ENCODE data around the gene EXOC6.

EXOC6 gene

DNA sequence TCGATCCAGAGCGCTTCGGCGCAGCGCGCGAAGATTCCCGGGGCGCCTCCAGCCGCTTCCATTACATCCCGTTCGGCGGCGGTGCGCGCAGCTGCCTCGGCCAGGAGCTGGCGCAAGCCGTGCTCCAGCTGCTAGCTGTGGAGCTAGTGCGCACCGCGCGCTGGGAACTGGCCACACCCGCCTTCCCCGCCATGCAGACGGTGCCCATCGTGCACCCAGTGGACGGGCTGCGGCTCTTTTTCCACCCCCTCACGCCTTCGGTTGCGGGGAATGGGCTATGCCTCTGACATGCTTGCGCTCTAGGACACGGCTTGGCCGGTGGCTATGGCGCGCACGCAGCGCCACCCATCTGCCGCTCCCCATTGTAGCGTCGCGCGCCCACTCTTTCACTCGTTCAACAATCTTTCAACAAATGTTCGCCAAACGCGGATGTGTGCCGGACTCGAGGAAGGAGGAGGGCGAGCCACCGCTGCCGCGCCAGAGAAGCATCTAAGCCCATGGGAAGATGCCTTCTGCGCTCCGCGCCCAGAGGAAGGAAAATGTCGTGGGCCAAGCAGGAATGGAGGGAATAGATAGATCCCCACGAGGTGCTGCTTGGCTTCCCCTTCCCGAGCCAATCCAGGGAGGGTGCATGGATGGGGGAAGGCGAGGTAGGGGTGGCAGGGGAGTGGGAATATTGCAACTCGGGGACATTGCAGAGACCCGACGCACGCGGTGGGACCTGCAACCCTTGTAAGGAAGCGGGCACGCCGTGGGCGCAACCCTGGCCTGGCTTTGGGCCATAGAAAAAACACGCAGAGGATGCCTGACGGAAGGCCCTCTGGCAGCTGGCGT is 220.3 kb downstream of the EXOC6 start:
- TF ChIP-seq, protein P1, sequence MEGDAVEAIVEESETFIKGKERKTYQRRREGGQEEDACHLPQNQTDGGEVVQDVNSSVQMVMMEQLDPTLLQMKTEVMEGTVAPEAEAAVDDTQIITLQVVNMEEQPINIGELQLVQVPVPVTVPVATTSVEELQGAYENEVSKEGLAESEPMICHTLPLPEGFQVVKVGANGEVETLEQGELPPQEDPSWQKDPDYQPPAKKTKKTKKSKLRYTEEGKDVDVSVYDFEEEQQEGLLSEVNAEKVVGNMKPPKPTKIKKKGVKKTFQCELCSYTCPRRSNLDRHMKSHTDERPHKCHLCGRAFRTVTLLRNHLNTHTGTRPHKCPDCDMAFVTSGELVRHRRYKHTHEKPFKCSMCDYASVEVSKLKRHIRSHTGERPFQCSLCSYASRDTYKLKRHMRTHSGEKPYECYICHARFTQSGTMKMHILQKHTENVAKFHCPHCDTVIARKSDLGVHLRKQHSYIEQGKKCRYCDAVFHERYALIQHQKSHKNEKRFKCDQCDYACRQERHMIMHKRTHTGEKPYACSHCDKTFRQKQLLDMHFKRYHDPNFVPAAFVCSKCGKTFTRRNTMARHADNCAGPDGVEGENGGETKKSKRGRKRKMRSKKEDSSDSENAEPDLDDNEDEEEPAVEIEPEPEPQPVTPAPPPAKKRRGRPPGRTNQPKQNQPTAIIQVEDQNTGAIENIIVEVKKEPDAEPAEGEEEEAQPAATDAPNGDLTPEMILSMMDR (IDR thresholded peaks at IDR 0.05; ENCODE audit: insufficient read depth, low read length, poor library complexity, severe bottlenecking) = peak; percentile 13
- Histone ChIP-seq H3K4me3 (replicated peaks; ENCODE audit: low read depth, low read length) (no peak overlapping the region), H3K27me3 (replicated peaks; ENCODE audit: control insufficient read depth, insufficient read depth, low read length) (peaks cover 13% of the 10 kb centered on the region), H3K36me3 (ENCODE audit: control insufficient read depth, insufficient read depth, low read length) (no peaks in the 10 kb centered on the region)
- DNase-seq (ENCODE audit: extremely low read depth, insufficient read length) = no peak

DNA sequence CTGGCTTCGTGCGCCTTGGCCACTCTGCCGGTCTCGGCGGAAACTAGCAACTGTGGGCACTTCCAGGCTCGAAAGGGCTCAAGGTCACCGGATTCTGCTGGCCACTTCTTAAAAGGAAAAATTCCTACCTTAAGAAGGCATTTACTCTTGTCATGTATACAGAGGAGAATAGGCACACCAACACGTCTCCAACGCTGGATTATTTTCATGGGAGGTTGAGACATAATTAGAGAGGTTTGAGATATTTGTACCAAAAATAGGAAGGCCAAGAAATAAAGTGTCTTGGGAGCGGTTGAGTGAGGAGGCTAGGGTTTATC is 220.9 kb downstream of the EXOC6 start:
- H3K4me3 ChIP-seq (replicated peaks; ENCODE audit: low read depth, low read length) = no peak overlapping the region
- H3K36me3 ChIP-seq (ENCODE audit: control insufficient read depth, insufficient read depth, low read length) = no peaks in the 10 kb centered on the region
- peaks cover 13% of the 10 kb centered on the region for H3K27me3 ChIP-seq (replicated peaks; ENCODE audit: control insufficient read depth, insufficient read depth, low read length)
- TF ChIP-seq, protein P1 (IDR thresholded peaks at IDR 0.05; ENCODE audit: insufficient read depth, low read length, poor library complexity, severe bottlenecking) = no peak
- DNase-seq (ENCODE audit: extremely low read depth, insufficient read length) = no peak

DNA sequence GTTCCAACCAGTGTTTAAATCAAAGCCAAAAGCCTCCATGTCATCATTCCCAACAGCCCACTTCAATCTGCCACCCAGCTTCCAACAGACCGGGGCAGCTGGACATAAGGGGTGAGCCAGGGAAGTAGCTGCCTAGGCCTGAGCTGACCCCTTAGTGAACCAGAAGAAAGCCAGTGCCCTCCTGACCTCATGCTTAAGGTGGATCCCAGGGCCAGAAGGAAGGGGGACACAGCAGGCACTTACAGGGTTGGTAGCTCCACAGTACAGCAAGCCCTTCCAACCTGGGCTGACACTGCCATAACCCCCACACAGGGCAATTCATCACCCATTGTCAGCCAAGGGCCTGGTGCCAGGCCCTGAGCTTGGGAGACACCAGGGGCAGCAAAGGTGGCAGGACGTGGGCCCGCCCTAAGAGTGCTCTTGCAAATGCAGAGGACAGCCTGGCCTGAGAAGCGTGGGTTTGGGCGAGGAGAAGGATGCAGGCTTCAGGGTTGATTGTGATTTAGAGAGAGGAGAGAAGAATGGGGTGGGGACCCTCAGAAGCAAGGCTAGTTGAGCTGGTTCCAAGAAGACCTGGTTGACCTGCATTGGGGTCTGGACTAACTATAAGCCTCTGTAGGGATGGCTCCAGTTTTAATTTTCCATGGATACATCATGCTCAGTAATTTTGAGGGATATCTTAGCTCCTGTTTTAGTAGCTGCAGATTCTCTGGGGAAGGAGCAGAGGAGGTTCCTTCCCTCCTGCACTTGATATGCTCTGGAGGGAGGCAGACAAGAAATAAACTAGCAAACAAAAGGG is 222.3 kb downstream of the EXOC6 start:
- Histone ChIP-seq H3K27me3 (replicated peaks; ENCODE audit: control insufficient read depth, insufficient read depth, low read length) (peaks cover 15% of the 10 kb centered on the region), H3K36me3 (ENCODE audit: control insufficient read depth, insufficient read depth, low read length) (no peaks in the 10 kb centered on the region), H3K4me3 (replicated peaks; ENCODE audit: low read depth, low read length) (no peak overlapping the region)
- TF ChIP-seq, protein P1 (IDR thresholded peaks at IDR 0.05; ENCODE audit: insufficient read depth, low read length, poor library complexity, severe bottlenecking) = no peak
- DNase-seq (ENCODE audit: extremely low read depth, insufficient read length) = no peak

DNA sequence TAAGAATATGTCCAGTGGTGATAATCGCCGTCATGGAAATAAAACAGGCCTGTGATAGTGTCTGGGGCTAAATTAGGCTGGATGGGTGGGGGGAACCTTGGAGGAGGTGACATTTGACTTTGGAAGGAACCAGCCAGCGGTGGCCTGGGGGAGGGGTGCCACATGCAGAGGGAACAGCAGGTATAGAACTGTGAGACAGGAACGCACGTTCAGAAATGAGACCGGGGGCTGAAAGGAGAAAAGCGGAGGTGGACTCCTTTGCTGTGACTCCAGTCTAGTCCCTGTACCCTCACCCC is 222.8 kb downstream of the EXOC6 start:
- H3K27me3 ChIP-seq (replicated peaks; ENCODE audit: control insufficient read depth, insufficient read depth, low read length) = peaks cover 15% of the 10 kb centered on the region
- DNase-seq (ENCODE audit: extremely low read depth, insufficient read length) = no peak
- no peaks in the 10 kb centered on the region for H3K36me3 ChIP-seq (ENCODE audit: control insufficient read depth, insufficient read depth, low read length)
- TF ChIP-seq, protein P1 (IDR thresholded peaks at IDR 0.05; ENCODE audit: insufficient read depth, low read length, poor library complexity, severe bottlenecking) = no peak
- no peak overlapping the region for H3K4me3 ChIP-seq (replicated peaks; ENCODE audit: low read depth, low read length)

DNA sequence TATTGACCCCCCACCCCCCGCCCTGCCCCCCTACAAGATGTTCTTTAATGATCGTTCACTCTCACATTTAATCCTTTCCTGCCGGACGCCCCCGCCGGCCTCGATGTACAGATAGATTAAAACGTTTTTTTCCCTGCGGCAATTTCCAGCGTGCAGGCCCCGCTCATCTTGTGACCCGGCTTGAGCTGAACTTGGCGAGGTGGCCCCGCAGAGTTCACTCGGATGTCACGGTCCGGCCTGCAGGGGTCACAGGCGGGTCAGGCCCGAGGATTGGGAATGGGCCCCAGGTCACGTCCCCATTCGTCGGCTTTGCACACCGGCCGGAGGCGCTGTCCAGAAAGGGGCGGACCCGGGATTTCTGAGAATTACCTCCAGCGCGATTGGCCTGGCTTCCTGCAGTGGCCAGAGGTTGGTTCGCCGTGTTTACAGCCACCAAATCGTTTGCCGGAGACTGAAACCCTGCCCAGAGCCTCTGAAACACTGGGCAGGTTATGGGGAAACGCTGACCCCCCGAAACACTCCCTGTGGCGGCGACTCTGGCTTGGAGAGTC is 223.4 kb downstream of the EXOC6 start:
- DNase-seq (ENCODE audit: extremely low read depth, insufficient read length) = no peak
- TF ChIP-seq, protein P1 (IDR thresholded peaks at IDR 0.05; ENCODE audit: insufficient read depth, low read length, poor library complexity, severe bottlenecking) = no peak
- H3K27me3 ChIP-seq (replicated peaks; ENCODE audit: control insufficient read depth, insufficient read depth, low read length) = peaks cover 14% of the 10 kb centered on the region
- 0 out of 2 replicates have a peak overlapping the region, but pooled peaks have one; percentile 3 for H3K4me3 ChIP-seq (replicated peaks; ENCODE audit: low read depth, low read length)
- no peaks in the 10 kb centered on the region for H3K36me3 ChIP-seq (ENCODE audit: control insufficient read depth, insufficient read depth, low read length)

Measured in GM06990 (cell line).